ENCODE data around the gene FAM171A2. TPM values are rescaled to one million over a fixed set of nuclear protein-coding genes. Genes with fewer than 3 reads are reported as not detected.

FAM171A2 gene
- total and polyA plus RNA-seq, 8 donors = 0.24 to 1.3 (median 0.69) TPM

DNA sequence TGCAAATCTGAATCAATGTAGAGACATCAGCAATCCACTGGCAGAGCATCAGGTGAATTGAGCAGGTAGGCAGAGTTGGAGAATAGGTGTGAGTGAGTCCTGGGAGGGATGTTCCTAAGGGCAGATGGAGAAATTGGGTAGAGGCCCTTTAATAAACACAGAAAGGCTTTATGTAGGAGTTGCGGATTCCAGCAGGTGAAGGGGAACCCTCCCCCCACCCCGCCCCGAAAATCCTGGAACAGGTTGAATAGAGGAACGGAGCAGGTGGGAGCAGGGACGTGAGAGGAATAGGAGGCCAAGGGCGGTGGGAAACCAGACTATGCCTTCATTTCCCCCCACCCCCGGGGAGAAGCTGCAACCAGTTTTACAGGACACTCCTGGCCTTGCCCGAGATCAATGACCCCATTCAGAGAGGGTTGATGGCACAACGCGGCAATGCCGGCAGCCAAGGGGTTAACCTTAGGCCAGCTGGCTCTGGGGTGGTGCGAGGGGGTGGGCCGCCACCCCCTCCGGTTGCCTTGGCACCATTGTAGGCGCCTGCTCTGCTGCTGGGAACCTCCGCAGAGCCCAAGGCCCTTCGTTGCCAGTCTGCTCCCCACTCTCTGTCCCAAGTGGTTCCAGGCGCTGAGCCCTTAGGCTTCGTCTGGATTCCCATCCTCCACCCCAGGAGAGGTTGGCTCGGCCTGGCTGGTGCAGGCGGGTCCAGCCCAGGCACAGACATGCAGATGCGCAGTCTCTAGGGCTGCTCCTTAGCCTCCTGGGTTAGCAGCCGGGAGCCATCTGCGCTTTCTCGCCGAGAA is 56.1 kb downstream of the FAM171A2 start:
- intact Hi-C loops (cut with DNase I) = no loop called here
- no peaks in the 10 kb centered on the region for H3K36me3 ChIP-seq
- peaks cover 6 to 8% (median 6%) of the 10 kb centered on the region in 3 donors for H3K4me1 ChIP-seq
- H3K9me3 ChIP-seq = no peaks in the 10 kb centered on the region
- H3K4me3 ChIP-seq = peak overlapping the region in 3 of 4 donors; percentile 46 to 53 (median 52)
- peak overlapping the region in 1 of 4 donors; percentile 22 for H3K27ac ChIP-seq
- ATAC-seq = peak; percentile 71 to 79 (median 76)
- WGBS, 2 donors = 2 to 3% methylated on average over 25 to 26 of the region's 26 CpGs
- H3K27me3 ChIP-seq = no peaks in the 10 kb centered on the region
- peak in 5 of 6 donors; percentile 43 to 85 (median 66) for DNase-seq
- FAIRE-seq = no peak
- TF ChIP-seq, protein P1, sequence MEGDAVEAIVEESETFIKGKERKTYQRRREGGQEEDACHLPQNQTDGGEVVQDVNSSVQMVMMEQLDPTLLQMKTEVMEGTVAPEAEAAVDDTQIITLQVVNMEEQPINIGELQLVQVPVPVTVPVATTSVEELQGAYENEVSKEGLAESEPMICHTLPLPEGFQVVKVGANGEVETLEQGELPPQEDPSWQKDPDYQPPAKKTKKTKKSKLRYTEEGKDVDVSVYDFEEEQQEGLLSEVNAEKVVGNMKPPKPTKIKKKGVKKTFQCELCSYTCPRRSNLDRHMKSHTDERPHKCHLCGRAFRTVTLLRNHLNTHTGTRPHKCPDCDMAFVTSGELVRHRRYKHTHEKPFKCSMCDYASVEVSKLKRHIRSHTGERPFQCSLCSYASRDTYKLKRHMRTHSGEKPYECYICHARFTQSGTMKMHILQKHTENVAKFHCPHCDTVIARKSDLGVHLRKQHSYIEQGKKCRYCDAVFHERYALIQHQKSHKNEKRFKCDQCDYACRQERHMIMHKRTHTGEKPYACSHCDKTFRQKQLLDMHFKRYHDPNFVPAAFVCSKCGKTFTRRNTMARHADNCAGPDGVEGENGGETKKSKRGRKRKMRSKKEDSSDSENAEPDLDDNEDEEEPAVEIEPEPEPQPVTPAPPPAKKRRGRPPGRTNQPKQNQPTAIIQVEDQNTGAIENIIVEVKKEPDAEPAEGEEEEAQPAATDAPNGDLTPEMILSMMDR (IDR thresholded peaks at IDR 0.05) = no peak

DNA sequence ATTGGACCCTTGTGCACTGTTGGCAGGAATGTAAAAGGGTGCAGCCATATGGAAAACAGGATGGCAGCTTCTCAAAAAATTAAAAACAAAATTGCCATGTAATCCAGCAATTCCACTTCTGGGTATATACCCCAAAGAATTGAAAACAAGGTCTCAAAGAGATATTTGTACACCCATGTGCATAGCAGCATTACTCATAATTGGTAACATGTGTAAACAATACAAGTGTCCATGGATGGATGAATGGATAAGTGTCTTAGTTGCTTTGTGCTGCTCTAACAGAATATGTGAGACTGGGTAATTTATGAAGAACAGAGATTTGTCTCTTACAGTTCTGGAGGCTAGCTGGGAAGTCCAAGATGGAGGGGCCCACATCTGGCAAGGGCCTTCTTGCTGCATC is 59.0 kb downstream of the FAM171A2 start:
- no peak overlapping the region for H3K27ac ChIP-seq
- H3K4me1 ChIP-seq = peaks cover 6 to 8% (median 6%) of the 10 kb centered on the region in 3 donors
- FAIRE-seq = no peak
- intact Hi-C loops (cut with DNase I) = no loop called here
- no peaks in the 10 kb centered on the region for H3K36me3 ChIP-seq
- TF ChIP-seq, protein P1 (IDR thresholded peaks at IDR 0.05) = no peak
- no peaks in the 10 kb centered on the region for H3K9me3 ChIP-seq
- no peak for DNase-seq
- H3K4me3 ChIP-seq = no peak overlapping the region
- no peak for ATAC-seq
- H3K27me3 ChIP-seq = no peaks in the 10 kb centered on the region

Other genes with a start within 250 kb of the FAM171A2 start
- 10 to 100 TPM; 10.9 to 32.1 (median 16.1) TPM for gene HDAC5, start 240.2 kb downstream of the FAM171A2 start, total RNA-seq
- 10 to 100 TPM; 25.8 to 38.1 TPM for gene HDAC5, start 240.2 kb downstream of the FAM171A2 start, polyA plus RNA-seq
- under 1 TPM; 0.09 to 0.97 (median 0.45) TPM for gene HROB, start 221.9 kb downstream of the FAM171A2 start, total RNA-seq
- gene HROB, start 221.9 kb downstream of the FAM171A2 start, polyA plus RNA-seq = under 1 TPM; 0.27 to 0.40 TPM
- gene ASB16, start 193.1 kb downstream of the FAM171A2 start, total RNA-seq = 1 to 10 TPM; 1.1 to 3.9 (median 2.3) TPM
- gene ASB16, start 193.1 kb downstream of the FAM171A2 start, polyA plus RNA-seq = 1 to 10 TPM; 1.9 to 2.9 TPM
- gene TMUB2, start 176.9 kb downstream of the FAM171A2 start, total RNA-seq = 10 to 100 TPM; 10.4 to 24.6 (median 14.8) TPM
- 10 to 100 TPM; 42.2 to 50.9 TPM for gene TMUB2, start 176.9 kb downstream of the FAM171A2 start, polyA plus RNA-seq
- 10 to 100 TPM; 21.1 to 38.0 (median 24.5) TPM for gene ATXN7L3, start 164.0 kb downstream of the FAM171A2 start, total RNA-seq
- 10 to 100 TPM; 29.8 to 32.0 TPM for gene ATXN7L3, start 164.0 kb downstream of the FAM171A2 start, polyA plus RNA-seq
- 10 to 100 TPM; 31.9 to 51.8 (median 35.6) TPM for gene UBTF, start 144.2 kb downstream of the FAM171A2 start, total RNA-seq
- 10 to 100 TPM; 40.9 to 44.1 TPM for gene UBTF, start 144.2 kb downstream of the FAM171A2 start, polyA plus RNA-seq
- gene SLC4A1, start 95.7 kb downstream of the FAM171A2 start, total RNA-seq = under 1 TPM in 2 of 6 donors, not detected in 4; 0.24 to 0.37 TPM
- gene SLC4A1, start 95.7 kb downstream of the FAM171A2 start, polyA plus RNA-seq = not detected
- 1 to 10 TPM in 5 of 6 donors, under 1 TPM in 1; 0.56 to 5.0 (median 2.9) TPM for gene RUNDC3A, start 55.3 kb downstream of the FAM171A2 start, total RNA-seq
- 10 to 100 TPM; 24.0 to 59.4 TPM for gene RUNDC3A, start 55.3 kb downstream of the FAM171A2 start, polyA plus RNA-seq
- 10 to 100 TPM; 50.7 to 72.7 (median 62.2) TPM for gene SLC25A39, start 39.0 kb downstream of the FAM171A2 start, total RNA-seq
- 100 to 1,000 TPM; 119 to 155 TPM for gene SLC25A39, start 39.0 kb downstream of the FAM171A2 start, polyA plus RNA-seq
- gene GRN, start 18.6 kb downstream of the FAM171A2 start, total RNA-seq = 100 to 1,000 TPM in 2 of 6 donors, 10 to 100 TPM in 4; 48.0 to 229 (median 69.6) TPM
- gene GRN, start 18.6 kb downstream of the FAM171A2 start, polyA plus RNA-seq = 100 to 1,000 TPM in 1 of 2 donors, 10 to 100 TPM in 1; 55.7 to 100 TPM
- gene ITGA2B, start 25.8 kb upstream of the FAM171A2 start, total RNA-seq = under 1 TPM; 0.09 to 0.61 (median 0.46) TPM
- under 1 TPM; 0.42 to 0.53 TPM for gene ITGA2B, start 25.8 kb upstream of the FAM171A2 start, polyA plus RNA-seq
- gene GPATCH8, start 139.6 kb upstream of the FAM171A2 start, total RNA-seq = 10 to 100 TPM; 13.2 to 23.2 (median 14.5) TPM
- 10 to 100 TPM in 1 of 2 donors, 1 to 10 TPM in 1; 9.8 to 10.5 TPM for gene GPATCH8, start 139.6 kb upstream of the FAM171A2 start, polyA plus RNA-seq
- gene FZD2, start 193.6 kb upstream of the FAM171A2 start, total RNA-seq = 1 to 10 TPM in 3 of 6 donors, under 1 TPM in 3; 0.57 to 3.6 (median 1.3) TPM
- gene FZD2, start 193.6 kb upstream of the FAM171A2 start, polyA plus RNA-seq = under 1 TPM; 0.16 to 0.91 TPM